ENCODE measurements around the gene C1QTNF7. TPM values are rescaled to one million over a fixed set of nuclear protein-coding genes. Genes with fewer than 3 reads are reported as not detected.

Gene C1QTNF7
- total and polyA plus RNA-seq, 2 of the 13 experiments (the other 11 are each of a cell fraction or from before 2014, with no cell fraction given): not detected

- no peaks in the 10 kb centered on the region for H3K36me3 ChIP-seq (replicated peaks in 1 of 2; ENCODE audit: control insufficient read depth in 1 of 2, insufficient read depth in 2 of 2, low read length in 2 of 2)
- 0 out of 5 replicates have a peak, but pooled peaks cover 0 to 3% of the 10 kb centered on the region in 2 experiments for H3K27me3 ChIP-seq (ENCODE audit: control insufficient read depth in 1 of 2, insufficient read depth in 2 of 2, low read length in 2 of 2)
- no peak overlapping the region for H2AFZ ChIP-seq (ENCODE audit: low read length)
- no peaks in the 10 kb centered on the region for H3K9me3 ChIP-seq (ENCODE audit: low read length)
- H3K27ac ChIP-seq (ENCODE audit: extremely low read length, insufficient read depth, low read length): no peak overlapping the region
- no peaks in the 10 kb centered on the region for H4K20me1 ChIP-seq (ENCODE audit: insufficient read depth, low read length)
- WGBS (ENCODE audit: low lambda C conversion rate): 0% methylated on average over 1 of the region's 1 CpG
- H3K9ac ChIP-seq (ENCODE audit: insufficient read depth, low read depth, low read length): no peak overlapping the region
- BruUV-seq (replicated peaks): no TSS peak
- TF ChIP-seq AHDC1 (CRISPR knock-in tag; IDR thresholded peaks at IDR 0.05; ENCODE audit: borderline replicate concordance) (no peak), CTCF (CRISPR knock-in tag; IDR thresholded peaks at IDR 0.05) (no peak), SAP130 (CRISPR knock-in tag; IDR thresholded peaks at IDR 0.05; ENCODE audit: low read depth) (no peak)
- no peak for ATAC-seq
- no peak overlapping the region for H3K4me2 ChIP-seq (ENCODE audit: low read depth, low read length)
- H3K4me1 ChIP-seq (ENCODE audit: insufficient read depth, low read length): no peaks in the 10 kb centered on the region
- in situ Hi-C loops (cut with HindIII; ENCODE audit: extremely low pct_ligation_motif_present, low pct_unique_long_range_greater_than_20kb): no loop called here
- ChIA-PET POLR2A (no interaction called here), CTCF (ENCODE audit: low intra/inter-chr PET ratio, low total read pairs) (no interaction called here)
- intact Hi-C loops (cut with micrococcal nuclease; ENCODE audit: unreplicated experiment): no loop called here
- H3K79me2 ChIP-seq (ENCODE audit: insufficient read depth, low read length): no peaks in the 10 kb centered on the region
- no peak overlapping the region for H3K4me3 ChIP-seq (replicated peaks in 1 of 3; ENCODE audit: insufficient read depth in 1 of 3, low read depth in 2 of 3, low read length in 3 of 3)
- FAIRE-seq: no peak
- no peak for DNase-seq (ENCODE audit: low spot score)
Observed at GRCh38 chr4:15378062-15378461, 49.8 kb upstream of the C1QTNF7 start.
